ENCODE results near the gene B4GALT5.
"Not testable (repeated sequence)": the region's sequence is repeated elsewhere in the genome, so short reads cannot be mapped to it uniquely, and the experiment has no call there.

Gene B4GALT5, protein sequence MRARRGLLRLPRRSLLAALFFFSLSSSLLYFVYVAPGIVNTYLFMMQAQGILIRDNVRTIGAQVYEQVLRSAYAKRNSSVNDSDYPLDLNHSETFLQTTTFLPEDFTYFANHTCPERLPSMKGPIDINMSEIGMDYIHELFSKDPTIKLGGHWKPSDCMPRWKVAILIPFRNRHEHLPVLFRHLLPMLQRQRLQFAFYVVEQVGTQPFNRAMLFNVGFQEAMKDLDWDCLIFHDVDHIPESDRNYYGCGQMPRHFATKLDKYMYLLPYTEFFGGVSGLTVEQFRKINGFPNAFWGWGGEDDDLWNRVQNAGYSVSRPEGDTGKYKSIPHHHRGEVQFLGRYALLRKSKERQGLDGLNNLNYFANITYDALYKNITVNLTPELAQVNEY

GRCh38 chr20:49713753-49714712, at the start of gene B4GALT5:
TSS of gene B4GALT5 (minus strand) at chr20:49713878. CDS start at chr20:49713690, 188 bp downstream.
- DNase-seq = peak; percentile 54

DNA sequence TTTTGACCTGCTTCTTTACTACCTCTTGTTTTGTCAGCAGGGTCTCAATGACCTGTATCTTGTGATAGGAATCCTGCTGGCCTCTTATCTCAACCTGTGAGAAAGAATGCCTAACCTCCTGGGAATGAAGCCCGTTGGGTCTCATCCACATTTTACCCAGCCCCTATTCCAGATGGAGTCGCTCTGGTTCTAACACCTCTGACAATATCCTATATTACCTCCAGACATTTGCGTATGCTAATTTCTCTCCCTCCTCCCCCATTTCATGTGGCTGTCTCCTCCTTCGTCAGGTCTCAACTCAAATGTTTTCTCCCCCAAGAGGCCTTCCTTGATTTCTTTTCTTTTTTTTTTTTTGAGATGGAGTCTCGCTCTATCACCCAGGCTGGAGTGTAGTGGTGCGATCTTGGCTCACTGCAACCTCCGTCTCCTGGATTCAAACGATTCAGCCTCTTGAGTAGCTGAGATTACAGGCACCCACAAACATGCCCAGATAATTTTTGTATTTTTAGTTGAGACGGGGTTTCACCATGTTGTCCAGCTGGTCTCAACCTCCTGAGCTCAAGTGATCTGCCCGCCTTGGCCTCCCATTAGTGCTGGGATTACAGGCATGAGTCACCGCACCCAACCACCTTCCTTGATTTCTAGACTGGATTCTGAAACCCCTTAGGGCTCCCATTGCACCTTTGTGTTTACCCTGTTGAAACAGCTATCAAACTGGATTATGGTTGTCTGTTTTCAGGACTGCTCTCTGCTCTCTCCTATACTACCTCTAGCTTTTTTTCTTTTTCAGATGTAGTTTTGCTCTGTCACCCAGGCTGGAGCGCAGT, 49.5 kb upstream of the B4GALT5 start:
- DNase-seq = no peak

GRCh38 chr20:49761888-49762287, 48.2 kb upstream of the B4GALT5 start:
- not testable (repeated sequence) for DNase-seq

GRCh38 chr20:49759266-49759950, 45.7 kb upstream of the B4GALT5 start:
- no peak for DNase-seq

DNA sequence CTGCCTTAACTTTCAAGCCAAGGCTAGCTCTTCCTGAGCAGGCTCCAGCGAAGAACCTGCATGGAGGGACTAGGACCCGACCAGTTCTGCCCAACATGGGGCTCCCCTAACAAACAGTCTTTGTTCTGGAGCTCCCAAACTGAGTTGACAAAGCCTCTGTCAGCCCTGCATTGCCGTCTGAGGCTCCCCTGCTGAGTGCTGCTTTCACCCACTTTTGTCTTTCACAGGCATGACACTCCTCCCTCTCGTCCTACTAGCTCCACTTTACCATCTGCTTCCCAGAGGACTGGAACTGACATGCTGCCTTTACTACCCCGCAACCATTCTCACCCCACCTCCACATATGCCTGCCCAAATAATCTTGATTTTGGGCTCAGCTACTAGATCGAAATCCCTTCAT, 45.1 kb upstream of the B4GALT5 start:
- DNase-seq = no peak

GRCh38 chr20:49757597-49757996, 43.9 kb upstream of the B4GALT5 start:
- no peak for DNase-seq

GRCh38 chr20:49756241-49756640, 42.6 kb upstream of the B4GALT5 start:
- DNase-seq = no peak

GRCh38 chr20:49754596-49754995, 40.9 kb upstream of the B4GALT5 start:
- no peak for DNase-seq

- no peak for DNase-seq
These were observed 39.5 kb upstream of the B4GALT5 start for GRCh38 chr20:49753133-49753532.

GRCh38 chr20:49752201-49752903, 38.7 kb upstream of the B4GALT5 start:
- DNase-seq = no peak

DNA sequence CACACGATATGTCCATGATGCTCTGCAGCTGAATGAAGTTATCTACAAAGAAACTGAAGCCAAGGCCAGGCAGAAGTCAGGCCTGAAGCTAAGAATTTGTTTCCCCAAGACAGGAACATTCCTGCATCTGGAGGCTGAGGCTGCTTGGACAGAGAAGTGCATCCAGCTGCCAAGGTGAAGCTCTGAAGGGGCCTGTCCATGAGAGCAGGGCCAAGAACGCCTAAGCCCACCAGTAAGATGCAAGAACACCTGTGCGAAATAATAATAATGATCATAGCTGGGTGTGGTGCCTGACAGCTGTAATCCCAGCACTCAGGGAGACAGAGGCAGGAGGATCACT, 37.7 kb upstream of the B4GALT5 start:
- no peak for DNase-seq

DNA sequence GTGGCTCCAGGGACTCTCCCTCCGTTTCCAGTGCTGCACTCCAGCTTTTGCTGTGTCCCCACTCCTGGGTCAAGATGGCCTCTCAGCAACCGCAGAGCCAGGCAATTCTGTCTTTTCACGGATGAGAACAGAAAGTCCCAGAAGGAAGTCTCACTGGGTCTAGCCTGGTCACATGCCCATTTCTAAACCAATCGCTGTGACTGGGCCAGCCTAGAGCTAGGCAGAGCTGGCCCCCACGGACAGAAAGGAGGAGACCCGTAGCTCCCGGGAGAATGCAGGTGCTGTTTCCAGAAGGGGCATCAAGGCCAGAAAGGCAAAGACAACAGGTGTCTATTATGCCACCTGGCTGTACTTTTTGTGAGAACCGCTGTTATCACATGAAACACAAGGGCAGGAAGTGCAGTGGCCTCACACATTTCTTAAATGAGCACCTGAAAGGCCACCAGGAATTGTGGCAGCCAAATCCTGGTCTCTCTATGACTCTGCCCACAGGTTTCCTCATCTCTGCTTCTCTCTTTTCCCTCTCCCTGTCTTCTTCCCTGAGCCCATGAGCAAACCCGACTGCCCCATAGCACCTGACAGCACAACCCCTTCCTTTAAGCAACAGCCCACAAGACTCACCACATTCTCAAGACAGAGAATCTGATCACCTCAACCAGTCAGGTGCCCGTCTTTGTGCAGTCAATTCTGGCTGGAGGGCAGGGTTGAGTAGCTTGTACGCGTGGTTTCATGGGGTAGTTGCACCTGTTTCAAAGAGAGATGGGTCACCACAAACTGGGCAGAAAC, 37.1 kb upstream of the B4GALT5 start:
- DNase-seq = no peak

DNA sequence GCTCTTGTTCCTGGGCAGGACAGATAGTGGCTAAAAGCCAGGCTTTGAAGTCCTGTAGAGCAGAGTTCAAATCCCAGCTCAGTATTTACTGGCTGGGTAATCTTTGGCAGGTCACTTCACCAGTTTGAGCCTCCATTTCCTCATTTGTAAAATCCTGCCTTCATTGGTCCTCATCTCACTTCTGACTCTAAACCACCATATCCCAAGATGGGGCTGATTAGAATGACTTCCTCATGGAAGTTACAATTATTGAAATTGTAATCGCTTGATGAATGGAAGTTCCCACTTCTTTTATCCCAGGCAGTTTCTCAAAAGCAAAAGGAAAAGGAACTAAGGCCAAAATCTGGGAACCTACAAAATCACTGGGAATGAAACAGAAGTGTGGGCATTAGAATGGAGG, 35.9 kb upstream of the B4GALT5 start:
- DNase-seq = no peak

DNA sequence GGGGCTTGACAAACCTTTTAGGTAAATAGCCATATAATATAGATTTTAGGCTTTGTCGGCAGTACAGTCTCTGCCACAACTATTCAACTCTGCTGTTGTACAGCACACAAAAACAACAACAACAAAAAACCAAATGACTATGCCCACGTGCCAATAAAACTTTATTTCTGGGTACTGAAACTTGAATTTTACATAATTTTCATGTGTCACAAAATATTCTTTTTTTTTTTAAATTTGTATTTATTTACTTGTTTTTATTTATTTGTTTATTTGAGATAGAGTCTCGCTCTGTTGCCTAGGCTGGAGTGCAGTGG, 34.8 kb upstream of the B4GALT5 start:
- DNase-seq = no peak

DNA sequence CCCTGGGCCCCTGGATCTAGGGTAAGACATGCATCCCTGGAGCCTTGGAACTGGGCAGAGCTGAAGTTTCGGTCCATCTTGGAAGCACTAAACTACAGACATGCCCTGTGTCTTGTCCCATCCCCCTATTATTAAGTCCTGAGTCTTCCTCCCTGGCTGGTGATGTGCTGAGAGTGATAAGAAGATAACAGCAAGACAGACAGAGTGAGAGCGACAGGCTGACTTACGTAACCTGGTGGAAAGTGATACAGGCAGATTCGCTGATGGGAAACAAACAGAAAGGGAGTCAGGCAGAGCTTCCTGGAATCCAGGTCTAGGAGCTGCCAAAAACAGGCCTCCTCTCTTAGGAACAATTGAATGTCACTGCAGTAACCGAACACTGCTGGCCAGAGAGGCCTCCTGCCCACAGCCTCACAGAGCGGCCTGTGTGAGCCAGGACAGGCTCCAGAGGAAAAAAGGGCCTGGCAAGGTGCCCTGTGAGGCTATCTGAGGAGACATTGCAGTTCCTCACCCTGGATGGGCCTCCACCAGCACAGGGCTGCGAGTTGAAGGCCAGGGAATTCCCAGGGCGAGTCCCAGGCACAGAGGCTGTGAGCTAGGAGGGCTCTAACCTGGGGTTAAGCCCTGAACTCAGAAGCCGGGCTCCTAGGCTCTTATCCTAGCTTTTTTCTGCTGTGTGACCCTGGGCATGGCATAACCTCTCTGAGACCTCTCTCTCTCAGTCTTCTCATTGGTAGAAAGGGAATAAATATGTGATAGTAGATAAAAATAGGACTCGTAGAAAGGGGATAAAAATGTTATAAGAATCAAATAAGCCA, 34.2 kb upstream of the B4GALT5 start:
- DNase-seq = no peak

- DNase-seq = no peak
These were observed 29.3 kb upstream of the B4GALT5 start for GRCh38 chr20:49742948-49743347.

- DNase-seq = no peak
These were observed 28.3 kb upstream of the B4GALT5 start for GRCh38 chr20:49741977-49742376.

- no peak for DNase-seq
These were observed 27.1 kb upstream of the B4GALT5 start for GRCh38 chr20:49740807-49741206.

DNA sequence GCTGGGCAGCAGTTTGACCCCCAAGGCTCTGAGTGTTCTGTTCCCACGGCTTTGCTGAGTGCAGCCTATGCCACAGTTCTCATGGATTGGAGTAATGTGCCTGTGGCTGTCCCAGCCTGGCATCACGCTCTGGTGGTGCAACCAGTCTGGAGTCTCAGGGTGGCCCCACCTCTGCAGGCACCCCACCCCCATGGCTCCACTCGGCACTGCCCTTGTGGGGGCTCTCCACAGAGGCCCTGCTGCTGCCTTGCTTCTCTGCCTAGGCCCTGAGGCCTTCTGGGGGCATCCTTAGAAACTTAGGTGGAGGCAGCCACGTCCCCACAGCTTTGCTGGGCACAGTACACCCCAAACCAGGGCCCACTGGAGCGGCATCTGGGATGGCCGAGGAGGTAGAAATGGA, 25.4 kb upstream of the B4GALT5 start:
- DNase-seq = no peak

GRCh38 chr20:49737260-49737659, 23.6 kb upstream of the B4GALT5 start:
- no peak for DNase-seq
